Fibroblast of gingiva (primary cell): ENCODE data around the gene COMT.

Source experiments
- DNase-seq: peaks from one replicate; pipeline ENCODE4 v3.0.0-alpha.2; 2011; ENCODE audit warnings: low read depth

COMT gene

GRCh38 chr22:19970479-19971275 is 29.1 kb downstream of the COMT start:
- peak; percentile 46 for DNase-seq

- DNase-seq = no peak
These were observed 29.9 kb downstream of the COMT start for GRCh38 chr22:19971276-19972124.

GRCh38 chr22:19972251-19972650 is 30.7 kb downstream of the COMT start:
- DNase-seq = no peak

- no peak for DNase-seq
These were observed 31.3 kb downstream of the COMT start for GRCh38 chr22:19972652-19973550.

- DNase-seq = no peak
These were observed 32.1 kb downstream of the COMT start for GRCh38 chr22:19973551-19974267.

GRCh38 chr22:19974268-19974861 is 32.8 kb downstream of the COMT start:
- DNase-seq = peak; percentile 19

- no peak for DNase-seq
These were observed 33.5 kb downstream of the COMT start for GRCh38 chr22:19974935-19975706.

- no peak for DNase-seq
These were observed 34.1 kb downstream of the COMT start for GRCh38 chr22:19975707-19976035.

- no peak for DNase-seq
These were observed 35.1 kb downstream of the COMT start for GRCh38 chr22:19976671-19977070.

GRCh38 chr22:19977296-19978243 is 36.0 kb downstream of the COMT start:
- no peak for DNase-seq

- no peak for DNase-seq
These were observed 37.2 kb downstream of the COMT start for GRCh38 chr22:19978748-19979147.

GRCh38 chr22:19979712-19980493 is 38.3 kb downstream of the COMT start:
- no peak for DNase-seq

GRCh38 chr22:19980766-19981165 is 39.2 kb downstream of the COMT start:
- DNase-seq = no peak

GRCh38 chr22:19981171-19981960 is 39.8 kb downstream of the COMT start:
- no peak for DNase-seq

GRCh38 chr22:19981961-19982920 is 40.7 kb downstream of the COMT start:
- DNase-seq = no peak

- DNase-seq = no peak
These were observed 41.5 kb downstream of the COMT start for GRCh38 chr22:19982991-19983578.
